ENCODE measurements around the gene NOXRED1. TPM values are rescaled to one million over a fixed set of nuclear protein-coding genes. Genes with fewer than 3 reads are reported as not detected.
A peak's percentile ranks its signal among the peaks of the same experiment; 100 is the strongest.

The NOXRED1 gene
- total RNA-seq, 4 donors from 2014 or later = 0.22 to 0.67 TPM; not detected in 2

DNA sequence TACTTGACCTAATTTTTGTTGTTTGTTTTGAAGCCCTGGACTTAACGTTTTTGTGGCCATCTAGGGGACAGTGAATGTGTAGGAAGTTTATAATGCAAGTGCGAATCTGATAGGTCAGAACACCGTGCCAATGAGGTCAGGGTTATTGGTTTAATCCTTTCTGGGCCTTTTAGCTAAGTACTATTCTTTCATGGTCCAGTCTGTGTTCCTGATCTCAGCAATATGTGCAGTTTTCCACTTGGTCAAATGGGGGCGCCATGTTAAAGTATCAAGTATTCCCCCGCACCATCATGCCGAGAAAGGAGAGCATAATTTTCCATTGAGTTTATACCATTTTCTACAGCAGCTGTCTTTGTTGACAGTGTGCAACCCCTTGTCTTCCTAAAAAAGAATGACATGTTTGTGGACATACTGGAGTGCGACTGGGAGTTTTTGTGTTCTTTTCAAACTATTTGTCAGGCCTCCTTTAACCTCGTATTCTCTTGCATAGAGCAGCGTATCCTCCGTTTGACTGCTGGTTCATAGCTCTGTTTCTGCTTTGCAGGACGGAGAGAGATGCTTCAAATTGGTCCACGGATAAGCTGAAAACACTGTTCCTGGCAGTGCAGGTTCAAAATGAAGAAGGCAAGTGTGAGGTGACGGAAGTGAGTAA is 35.9 kb upstream of the NOXRED1 start:
- peaks cover 19 to 22% of the 10 kb centered on the region in 2 donors for H3K4me1 ChIP-seq
- H3K9me3 ChIP-seq = no peaks in the 10 kb centered on the region
- H3K27me3 ChIP-seq = no peaks in the 10 kb centered on the region
- intact Hi-C loops (cut with DNase I) = loop anchor here (5.0 kb wide), 1 partner anchor 93 kb away; no protein-coding TSS in a partner anchor
- WGBS, 2 donors = 34 to 37% methylated on average over 13 of the region's 13 CpGs
- peak overlapping the region in 2 of 3 donors; percentile 91 to 98 for H3K4me3 ChIP-seq (replicated peaks in 1 of 3)
- DNase-seq = peak; percentile 46 to 56
- peaks cover 43 to 47% of the 10 kb centered on the region in 2 donors for H3K36me3 ChIP-seq
- TF ChIP-seq, protein P1, sequence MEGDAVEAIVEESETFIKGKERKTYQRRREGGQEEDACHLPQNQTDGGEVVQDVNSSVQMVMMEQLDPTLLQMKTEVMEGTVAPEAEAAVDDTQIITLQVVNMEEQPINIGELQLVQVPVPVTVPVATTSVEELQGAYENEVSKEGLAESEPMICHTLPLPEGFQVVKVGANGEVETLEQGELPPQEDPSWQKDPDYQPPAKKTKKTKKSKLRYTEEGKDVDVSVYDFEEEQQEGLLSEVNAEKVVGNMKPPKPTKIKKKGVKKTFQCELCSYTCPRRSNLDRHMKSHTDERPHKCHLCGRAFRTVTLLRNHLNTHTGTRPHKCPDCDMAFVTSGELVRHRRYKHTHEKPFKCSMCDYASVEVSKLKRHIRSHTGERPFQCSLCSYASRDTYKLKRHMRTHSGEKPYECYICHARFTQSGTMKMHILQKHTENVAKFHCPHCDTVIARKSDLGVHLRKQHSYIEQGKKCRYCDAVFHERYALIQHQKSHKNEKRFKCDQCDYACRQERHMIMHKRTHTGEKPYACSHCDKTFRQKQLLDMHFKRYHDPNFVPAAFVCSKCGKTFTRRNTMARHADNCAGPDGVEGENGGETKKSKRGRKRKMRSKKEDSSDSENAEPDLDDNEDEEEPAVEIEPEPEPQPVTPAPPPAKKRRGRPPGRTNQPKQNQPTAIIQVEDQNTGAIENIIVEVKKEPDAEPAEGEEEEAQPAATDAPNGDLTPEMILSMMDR (IDR thresholded peaks at IDR 0.05) = peak in 4 of 6 experiments; percentile 32 to 40 (median 36)
- no peak for TF ChIP-seq POLR2A (IDR thresholded peaks at IDR 0.05)
- H3K27ac ChIP-seq = peak overlapping the region in 1 of 3 donors; percentile 100

DNA sequence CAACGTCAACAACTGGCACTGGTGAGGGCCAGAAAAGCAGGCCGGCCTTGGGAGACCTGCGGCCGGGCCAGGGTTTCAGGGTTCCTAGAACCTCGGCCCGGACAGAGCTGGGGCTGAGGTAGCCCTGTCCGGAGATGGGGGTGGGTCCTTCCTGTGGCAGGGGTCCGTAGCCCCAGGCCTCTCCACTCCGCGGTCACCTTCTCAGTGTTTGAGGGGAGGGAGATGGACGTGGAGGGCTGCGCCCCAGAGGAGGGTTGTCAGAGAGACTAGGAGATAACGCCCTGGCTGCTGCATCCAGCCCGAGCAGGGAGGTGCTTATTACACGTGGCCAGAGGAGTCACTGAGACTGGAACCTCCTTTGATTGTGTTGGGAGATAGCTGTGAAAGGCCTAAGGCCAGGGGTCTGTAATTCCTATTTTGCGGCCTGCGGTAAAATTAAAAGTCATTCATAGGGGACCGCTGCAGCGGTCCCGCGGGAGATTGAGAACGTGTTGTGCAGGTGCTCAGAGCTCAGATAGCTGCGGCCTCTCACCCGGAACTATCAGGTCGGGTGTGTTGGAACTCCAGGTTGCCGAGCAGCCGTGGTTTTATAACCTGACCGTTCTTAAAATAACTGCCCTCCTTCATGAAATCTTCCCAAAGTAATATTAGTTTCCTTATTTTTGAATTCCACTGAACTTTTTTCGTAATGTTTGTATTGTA is 35.1 kb upstream of the NOXRED1 start:
- peak overlapping the region; percentile 60 to 100 (median 98) for H3K27ac ChIP-seq
- H3K27me3 ChIP-seq = no peaks in the 10 kb centered on the region
- H3K36me3 ChIP-seq = peaks cover 35 to 39% of the 10 kb centered on the region in 2 donors
- no peaks in the 10 kb centered on the region for H3K9me3 ChIP-seq
- peak; percentile 10 to 15 for DNase-seq
- H3K4me1 ChIP-seq = peaks cover 19 to 22% of the 10 kb centered on the region in 2 donors
- intact Hi-C loops (cut with DNase I) = loop anchor here (5.0 kb wide), 1 partner anchor 94 kb away; no protein-coding TSS in a partner anchor
- peak overlapping the region; percentile 84 to 98 (median 91) for H3K4me3 ChIP-seq (replicated peaks in 1 of 3)
- no peak for TF ChIP-seq POLR2A (IDR thresholded peaks at IDR 0.05)
- TF ChIP-seq, protein P1 (IDR thresholded peaks at IDR 0.05) = no peak
- WGBS, 2 donors = 1% methylated on average over 15 to 17 of the region's 29 CpGs

DNA sequence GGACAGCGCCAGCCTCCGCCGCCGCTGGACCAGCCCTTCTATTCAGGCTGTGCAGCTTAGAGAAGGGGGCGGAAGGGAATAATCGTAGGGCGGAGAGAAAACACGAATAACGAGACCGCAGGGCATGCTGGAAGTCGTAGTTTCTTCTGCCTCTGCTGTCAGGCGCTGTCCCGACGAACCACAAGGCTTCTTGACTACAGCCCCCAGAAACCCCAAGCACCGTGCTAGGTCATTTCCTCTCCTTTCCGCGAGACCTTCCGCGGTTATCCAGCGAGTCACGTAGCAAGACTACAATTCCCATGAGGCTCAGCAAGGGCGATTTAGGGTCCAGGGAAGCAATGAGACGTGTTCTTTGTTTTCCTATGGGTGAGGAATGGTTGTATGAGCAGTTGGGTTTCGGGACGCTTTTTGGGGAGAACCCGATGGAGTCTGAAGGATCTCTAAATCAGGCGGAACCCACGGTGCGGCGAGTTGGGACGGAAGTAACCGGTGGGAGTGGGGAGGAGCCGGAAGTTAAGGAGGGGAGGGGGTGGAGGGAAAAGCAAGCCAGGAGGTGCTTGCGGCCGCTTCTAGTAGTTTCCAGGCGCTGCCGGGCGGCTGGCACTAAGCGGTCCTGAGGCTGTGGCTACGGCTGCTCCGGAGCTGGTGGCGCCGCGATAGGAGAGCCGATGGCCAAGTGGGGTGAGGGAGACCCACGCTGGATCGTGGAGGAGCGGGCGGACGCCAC is 34.4 kb upstream of the NOXRED1 start, which contains the start of the genes AHSA1 and VIPAS39:
AHSA1 (plus strand) TSS at position 572 of the 727 bp plus-strand sequence; CDS start at position 669, 97 bp downstream.
VIPAS39 (minus strand) TSS at position 80 of the 727 bp plus-strand sequence. CDS start 3,499 bp downstream, outside the sequence.
- DNase-seq = peak; percentile 97
- Histone ChIP-seq H3K4me3 (replicated peaks in 1 of 3) (peak within 1 kb of the TSS; percentile 84 to 98 (median 91)), H3K4me1 (peaks cover 19 to 22% of the 10 kb centered on the region in 2 donors), H3K9me3 (no peaks in the 10 kb centered on the region), H3K27me3 (no peaks in the 10 kb centered on the region), H3K36me3 (peaks cover 28 to 31% of the 10 kb centered on the region in 2 donors), H3K27ac (peak within 1 kb of the TSS; percentile 60 to 100 (median 98))
- TF ChIP-seq POLR2A (IDR thresholded peaks at IDR 0.05) = peak in 1 of 2 donors; percentile 80
- TF ChIP-seq, protein P1 (IDR thresholded peaks at IDR 0.05) = no peak
- 0 to 1% methylated on average over 38 to 40 of the region's 50 CpGs for WGBS, 2 donors
- intact Hi-C loops (cut with DNase I) = loop anchor here (5.0 kb wide), 1 partner anchor 95 kb away; no protein-coding TSS in a partner anchor

DNA sequence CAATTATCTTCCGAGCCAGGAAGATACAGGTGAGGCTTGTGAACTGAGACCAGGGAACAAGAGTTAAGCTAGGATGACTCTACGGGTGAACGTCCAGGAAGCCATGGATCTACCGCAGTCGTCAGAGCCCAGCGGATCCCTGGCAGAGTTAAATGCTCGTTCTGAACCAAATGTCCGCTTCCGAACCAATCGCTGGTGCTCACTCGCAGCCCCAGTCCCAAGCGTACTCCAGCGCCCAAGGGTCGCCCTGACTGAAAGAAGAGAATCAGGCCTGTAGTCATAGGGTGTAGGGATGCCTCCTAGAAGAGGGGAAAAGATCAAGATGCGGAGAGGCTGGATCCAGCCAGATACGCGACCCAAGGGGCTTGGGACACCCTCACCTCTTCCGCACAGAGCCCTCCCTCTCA is 33.8 kb upstream of the NOXRED1 start:
- 0 to 1% methylated on average over 18 of the region's 18 CpGs for WGBS, 2 donors
- intact Hi-C loops (cut with DNase I) = loop anchor here (5.0 kb wide), 1 partner anchor 95 kb away; no protein-coding TSS in a partner anchor
- H3K4me1 ChIP-seq = peaks cover 19 to 22% of the 10 kb centered on the region in 2 donors

More for the DNA sequence above, 33.8 kb upstream of the NOXRED1 start:
- no peaks in the 10 kb centered on the region for H3K9me3 ChIP-seq
- H3K27me3 ChIP-seq = no peaks in the 10 kb centered on the region
- peak overlapping the region in 2 of 3 donors; percentile 98 to 100 for H3K27ac ChIP-seq
- no peak for TF ChIP-seq POLR2A (IDR thresholded peaks at IDR 0.05)
- TF ChIP-seq, protein P1 (IDR thresholded peaks at IDR 0.05) = no peak
- peaks cover 22 to 26% of the 10 kb centered on the region in 2 donors for H3K36me3 ChIP-seq
- H3K4me3 ChIP-seq (replicated peaks in 1 of 3) = peak overlapping the region; percentile 59 to 98 (median 60)
- no peak for DNase-seq

All from thyroid gland (tissue), 4 donors.